Measurements from ENCODE around the gene CFAP91.
"Not testable (repeated sequence)": the region's sequence is repeated elsewhere in the genome, so short reads cannot be mapped to it uniquely, and the experiment has no call there.

CFAP91 gene

DNA sequence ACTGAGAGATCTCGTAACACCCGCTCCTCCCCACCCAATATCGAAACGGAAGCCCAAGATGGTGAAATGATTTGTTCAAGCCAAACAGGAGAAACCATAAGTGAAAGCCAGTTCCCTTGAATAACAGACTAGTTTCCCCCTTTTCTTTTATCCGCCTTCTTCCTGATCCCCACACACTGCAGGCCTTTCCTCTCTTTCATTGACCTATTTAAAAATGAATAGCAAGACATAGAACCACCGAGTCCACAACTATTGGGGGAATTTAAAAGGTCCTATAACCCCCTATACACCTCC is 25.2 kb upstream of the CFAP91 start:
- no peak for DNase-seq (ENCODE audit: low read depth)

DNA sequence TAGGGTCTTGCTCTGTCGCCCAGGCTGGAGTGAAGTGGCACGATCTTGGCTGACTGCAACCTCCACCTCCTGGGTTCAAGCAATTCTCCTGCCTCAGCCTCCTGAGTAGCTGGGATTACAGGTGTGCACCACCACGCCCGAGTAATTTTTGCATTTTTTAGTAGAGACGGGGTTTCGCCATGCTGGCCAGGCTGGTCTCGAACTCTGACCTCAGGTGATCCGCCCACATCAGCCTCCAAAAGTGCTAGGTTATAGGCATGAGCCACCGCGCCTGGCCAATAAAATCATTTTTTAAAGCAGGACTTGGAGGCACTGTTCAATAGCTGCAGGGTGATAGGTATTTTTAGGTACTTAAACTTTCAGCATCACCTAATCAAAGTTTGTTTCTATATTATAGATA is 24.6 kb upstream of the CFAP91 start:
- not testable (repeated sequence) for DNase-seq (ENCODE audit: low read depth)

DNA sequence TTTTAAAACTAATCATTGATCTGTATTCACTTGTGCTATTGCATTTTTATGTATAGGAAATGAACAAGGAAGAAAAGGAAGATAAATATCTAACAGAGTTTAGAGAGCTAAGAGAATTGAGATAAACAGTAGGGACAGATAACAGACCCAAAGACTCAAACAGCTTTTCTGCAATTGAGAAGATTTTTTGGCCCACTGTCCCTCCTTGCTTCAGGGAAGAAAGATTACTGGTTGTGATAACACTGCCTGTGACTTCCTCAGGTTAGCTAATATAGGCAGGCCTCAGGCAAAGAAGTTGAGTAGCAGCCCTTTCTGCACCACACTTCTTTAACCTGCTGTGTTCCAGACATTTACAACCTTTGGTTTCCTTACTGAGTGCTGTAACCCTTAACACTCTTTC is 22.9 kb upstream of the CFAP91 start:
- no peak for DNase-seq (ENCODE audit: low read depth)

DNA sequence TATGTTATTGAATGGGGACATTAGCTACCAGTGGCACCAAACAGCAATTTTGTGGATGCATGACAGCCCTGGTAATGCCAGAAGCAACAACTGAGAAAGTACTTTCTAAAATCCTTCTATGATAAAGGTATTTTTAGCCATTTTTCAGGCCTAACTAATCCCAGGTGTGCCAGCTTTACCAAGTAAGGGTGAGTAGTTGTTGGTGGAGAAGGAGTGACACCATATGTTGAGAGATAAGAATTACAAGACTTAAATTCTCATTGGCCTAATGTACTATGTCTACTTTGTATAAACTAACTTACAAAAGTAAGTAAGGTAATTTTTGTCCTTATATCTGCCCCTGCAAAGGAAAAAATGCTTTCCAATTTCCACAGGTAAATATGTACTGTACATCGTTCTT is 21.5 kb upstream of the CFAP91 start:
- DNase-seq (ENCODE audit: low read depth): no peak

DNA sequence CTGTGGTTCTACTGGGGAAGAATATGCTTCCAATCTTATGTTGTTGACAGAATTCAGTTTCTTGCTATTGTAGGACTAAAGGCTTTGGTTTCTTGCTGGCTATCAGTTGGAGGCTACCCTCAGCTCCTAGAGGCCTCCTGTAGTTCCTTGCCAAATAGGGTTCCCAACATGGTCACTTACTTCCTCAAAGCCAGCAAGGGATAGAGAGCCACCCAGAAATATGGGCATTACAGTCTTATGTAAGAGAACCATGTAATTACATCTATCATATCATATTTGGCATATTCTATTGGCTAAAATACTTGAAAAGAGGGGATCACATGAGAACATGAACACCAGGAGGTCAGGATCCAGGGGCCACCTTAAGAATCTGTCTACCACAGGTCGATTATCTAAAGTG is 19.4 kb upstream of the CFAP91 start:
- no peak for DNase-seq (ENCODE audit: low read depth)

DNA sequence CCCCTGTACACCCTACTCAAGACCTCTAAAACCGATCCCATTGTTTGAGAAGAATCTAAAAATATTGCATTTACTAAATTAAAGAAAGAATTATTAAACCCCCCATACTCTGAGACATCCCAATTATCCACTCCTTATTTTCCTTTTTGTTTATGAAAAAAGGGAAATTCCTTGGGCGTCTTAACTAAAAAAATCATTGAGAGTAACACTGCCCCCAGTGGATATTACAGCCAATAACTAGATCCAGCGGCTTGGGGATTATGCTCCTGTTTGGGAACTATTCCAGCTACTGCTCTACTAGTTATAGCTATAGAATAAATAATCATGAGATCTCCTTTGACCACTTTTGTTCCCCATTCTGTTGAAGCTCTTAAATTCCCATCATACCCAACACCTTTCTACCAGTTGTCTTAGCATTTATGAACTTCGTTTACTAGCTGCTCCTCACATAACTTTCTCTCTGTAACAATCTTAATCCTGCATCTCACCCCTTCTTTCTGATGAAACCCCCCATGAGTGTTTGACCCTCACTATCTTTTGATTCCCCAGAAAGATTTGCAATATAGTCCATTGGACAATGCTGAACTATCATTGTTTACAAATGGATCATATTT is 12.7 kb upstream of the CFAP91 start:
- no peak for DNase-seq (ENCODE audit: low read depth)

DNA sequence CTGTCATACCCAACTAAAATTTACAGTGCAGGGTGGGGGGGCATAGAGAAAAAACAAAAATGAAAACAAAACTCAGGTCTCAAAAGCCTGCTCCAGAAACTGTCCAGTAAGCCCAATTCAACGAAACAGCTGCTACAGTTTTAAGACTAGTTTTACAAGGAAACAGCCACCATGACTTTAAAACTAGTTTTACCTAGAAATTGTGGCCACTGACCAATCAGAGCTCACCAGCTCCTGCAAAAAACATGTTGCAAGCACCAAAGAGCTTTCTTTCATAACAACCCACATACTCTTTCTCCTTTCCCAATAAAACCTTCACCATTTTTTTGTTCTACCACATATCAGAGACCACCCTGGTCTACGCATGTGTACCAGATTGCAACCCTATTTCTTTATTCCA is 7.3 kb upstream of the CFAP91 start:
- no peak for DNase-seq (ENCODE audit: low read depth)

DNA sequence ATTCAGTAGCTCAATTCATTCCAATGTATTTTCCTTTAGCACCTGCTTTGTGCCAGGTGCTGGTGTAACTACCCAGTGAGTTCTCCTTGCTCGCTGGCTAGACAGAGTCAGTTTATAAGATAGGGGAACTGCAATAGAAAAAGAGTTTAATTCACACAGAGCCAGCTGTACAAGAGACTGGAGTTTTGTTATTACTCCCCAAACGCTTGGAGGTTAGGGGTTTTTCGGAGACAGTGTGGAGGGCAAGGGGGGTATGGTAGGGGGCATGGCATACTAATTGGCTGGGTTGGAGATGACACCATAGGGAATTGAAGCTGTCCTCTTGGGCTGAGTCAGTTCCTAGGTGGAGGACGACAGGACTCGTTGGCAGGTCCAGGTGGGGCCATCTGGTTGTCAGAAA is 5.4 kb upstream of the CFAP91 start:
- no peak for DNase-seq (ENCODE audit: low read depth)

DNA sequence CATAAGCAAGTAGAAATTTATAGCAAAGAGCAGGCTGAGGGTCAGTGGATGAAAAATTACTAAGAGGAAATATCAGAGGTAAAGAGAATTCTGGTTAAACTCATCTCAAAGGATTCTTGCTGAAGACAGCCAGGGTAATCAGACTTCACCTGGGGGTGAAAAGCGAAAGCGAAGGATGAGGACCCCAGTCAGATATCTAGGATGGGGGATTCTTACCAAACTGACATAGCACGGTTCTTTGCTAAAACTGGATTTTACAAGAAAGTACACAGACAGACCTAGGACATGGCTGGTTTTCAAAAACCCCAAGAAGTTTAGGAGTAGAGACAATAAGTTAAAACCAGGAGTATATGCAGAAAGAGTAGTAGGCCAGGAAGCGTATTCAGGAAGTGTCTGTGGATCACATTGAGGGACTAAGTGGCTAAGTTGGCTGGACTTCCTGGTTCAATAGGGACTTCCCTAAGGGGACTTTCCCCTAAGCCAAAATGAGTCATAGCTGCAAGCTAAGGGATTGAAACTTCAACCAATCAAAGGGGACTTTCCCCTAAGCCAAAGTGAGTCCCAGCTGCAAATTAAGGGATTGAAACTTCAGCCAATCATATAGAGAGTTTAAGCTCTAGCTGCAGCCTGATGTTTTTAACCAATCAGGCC is 2.4 kb upstream of the CFAP91 start:
- no peak for DNase-seq (ENCODE audit: low read depth)

DNA sequence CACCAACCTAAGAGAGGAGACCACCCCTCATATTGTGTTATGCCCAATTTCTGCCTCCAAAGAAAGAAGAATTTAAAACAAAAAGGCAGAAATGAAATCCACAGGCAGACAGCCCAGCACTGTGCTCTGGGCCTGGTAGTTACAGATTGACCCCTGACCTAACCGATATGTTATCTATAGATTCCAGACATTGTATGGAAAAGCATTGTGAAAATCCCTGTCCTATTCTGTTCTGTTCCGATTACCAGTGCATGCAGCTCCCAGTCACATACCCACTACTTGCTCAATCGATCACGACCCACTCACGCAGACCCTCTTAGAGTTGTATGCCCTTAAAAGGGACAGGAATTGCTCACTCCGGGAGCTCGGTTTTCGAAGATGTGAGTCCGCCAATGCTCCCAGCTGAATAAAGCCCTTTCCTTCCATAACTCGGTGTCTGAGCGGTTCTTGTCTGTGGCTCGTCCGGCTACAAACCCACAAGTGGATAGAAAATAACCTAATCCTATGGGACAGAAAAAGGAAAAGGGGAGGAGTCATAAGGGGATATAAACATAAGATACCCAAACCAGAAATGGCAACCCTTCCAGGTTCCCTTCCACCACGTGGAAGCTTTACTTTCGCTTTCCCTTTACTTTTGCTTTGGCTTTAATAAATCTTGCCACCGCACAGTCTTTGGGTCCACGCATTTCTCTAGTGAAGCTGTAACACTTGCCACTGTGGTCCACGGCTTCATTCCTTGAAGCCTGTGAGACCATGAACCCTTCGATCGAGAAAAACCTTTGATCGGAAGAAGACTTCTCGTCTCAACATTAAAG is 1.7 kb upstream of the CFAP91 start:
- no peak for DNase-seq (ENCODE audit: low read depth)

DNA sequence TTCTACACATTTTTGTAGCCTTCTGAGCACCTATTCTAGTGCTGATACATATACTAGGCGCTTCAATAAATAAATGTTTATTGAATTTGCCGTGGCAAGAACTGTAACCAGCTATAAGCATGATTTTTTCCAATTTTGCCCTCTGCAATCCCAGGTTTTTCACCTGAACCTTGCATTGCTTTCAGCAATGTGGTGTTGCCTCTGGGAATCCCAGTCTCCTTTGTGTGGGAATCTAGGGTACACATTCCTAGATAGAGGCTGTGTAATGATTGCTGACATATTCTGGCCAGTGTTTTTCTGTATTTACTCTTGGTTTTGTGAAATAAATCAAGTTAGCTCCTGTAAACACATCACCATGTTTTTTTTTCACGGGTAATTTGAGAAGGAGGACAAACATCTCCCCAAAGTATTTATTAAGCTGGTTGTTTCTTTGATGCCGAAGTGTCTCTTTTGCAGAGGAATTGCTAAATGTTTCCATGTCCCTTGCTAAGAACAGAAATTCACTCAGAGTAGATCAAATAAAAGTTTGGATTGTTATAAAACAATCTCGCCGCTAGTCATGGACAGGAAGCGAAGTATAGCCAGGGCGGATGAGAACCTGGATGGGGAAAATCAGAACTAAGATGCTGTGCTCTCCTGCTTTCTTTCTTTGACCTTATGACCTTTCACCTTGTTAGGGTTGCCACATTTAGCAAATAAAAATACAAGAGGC is 1.2 kb downstream of the CFAP91 start:
- no peak for DNase-seq (ENCODE audit: low read depth)

DNA sequence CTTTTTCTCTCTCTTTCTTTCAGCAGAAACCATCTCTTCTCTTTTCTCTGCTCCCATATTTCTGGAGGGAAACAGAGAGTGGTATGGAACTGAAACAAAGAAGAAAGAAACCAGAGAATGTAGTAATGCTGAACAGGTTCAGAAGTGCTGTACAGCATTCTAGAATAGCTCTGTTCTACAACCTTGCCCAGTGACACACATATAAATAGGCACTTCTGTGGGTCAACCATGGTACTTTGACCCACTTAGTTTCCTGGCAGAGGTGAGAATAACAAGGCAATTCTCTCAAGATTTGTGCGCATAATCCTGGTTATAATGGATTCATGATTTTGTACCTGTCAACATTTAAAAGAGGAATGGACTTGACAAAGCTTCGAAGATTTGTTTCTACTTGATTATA is 12.3 kb downstream of the CFAP91 start:
- no peak for DNase-seq (ENCODE audit: low read depth)

DNA sequence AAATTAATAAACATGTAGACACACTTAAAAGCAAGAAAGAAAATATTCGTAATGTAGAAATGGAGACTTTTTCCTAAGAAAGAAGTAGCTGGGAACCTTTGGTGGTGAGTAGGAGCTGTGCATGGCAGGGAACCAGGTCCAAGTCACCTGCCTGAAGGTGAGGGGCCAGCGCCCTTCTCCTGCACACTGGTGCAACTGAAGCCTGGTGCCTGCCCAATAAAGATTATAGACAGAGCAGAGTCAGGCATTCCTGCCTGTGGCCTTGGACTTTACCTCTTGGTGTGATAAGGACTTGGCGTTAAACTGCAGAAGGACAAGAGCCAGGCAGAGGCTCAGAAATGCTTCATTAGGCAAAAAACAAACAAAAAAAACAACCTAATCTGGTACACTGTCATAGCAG is 14.2 kb downstream of the CFAP91 start:
- DNase-seq (ENCODE audit: low read depth): no peak

DNA sequence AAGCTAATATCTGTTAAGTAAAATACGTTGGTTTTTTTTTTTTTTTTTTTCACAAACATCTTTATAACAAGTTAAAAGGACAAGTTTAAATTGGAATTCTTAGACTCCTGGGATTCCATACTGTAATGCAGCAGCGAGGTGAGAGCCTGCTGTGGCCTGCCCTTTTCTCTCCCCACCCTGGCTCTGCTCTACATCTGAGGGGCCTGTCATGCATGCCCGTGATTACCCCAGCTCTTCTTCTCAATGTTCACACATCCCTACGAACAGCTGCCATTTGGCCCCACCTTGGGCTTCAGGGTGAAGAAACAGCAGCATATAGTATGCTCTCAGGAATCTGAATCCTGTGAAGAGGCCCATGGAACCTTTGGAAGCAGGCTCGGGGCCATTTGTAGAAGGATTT is 14.7 kb downstream of the CFAP91 start:
- DNase-seq (ENCODE audit: low read depth): no peak

DNA sequence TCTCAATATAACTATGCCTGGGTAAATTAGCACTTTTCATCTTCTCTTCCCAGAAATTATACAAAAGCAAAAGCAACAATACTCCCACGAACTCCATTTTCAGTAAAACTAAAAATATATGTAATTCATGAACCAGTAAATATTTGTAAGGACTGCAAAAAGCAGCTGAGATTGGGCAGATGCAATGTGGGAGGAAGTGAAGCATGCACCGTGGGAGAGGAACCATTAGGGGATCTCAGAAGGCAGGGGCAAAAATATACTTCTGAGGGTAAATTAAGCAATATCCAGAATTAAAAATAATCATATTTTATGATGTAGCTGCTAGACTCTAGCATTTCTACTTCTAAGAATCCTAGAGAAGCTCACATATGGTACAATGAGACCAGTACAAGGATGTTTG is 20.2 kb downstream of the CFAP91 start:
- DNase-seq (ENCODE audit: low read depth): no peak

DNA sequence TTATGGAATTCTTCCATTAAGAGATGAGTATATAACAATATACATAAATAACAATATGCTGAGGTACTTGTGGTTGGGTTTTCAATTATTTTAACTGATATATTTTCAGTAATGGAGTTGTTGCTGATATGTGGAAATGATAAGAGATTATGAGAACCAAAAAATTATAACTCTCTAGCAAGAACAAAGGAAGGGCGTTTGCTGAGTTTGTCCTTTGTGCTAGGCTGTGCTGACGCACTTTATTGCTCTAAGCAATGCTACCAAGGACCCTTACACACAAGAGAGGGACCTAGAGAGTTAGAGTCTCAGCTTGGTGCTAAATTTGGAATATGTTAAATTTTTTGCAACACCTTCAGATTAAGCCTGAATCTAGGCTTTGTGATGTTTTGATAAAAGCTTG is 24.1 kb downstream of the CFAP91 start:
- DNase-seq (ENCODE audit: low read depth): no peak

DNA sequence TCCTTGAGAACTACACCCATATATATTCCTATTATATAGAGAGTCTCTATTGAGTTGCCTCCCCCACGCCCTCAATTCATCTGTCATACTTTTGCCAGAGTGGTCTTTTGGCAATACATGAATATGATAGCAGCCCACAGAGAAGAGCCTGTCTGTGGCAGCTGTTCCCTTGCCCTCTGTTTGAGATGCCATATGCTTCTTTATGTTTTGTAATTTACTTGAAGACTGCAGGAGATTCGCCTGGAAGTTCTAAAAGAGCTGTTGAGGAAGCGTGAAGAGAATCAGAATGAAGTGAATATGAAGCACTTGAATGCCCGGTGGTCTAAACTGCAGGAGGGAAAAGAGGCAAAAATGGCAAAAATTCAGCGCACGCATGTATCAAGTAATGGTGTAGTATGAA is 27.2 kb downstream of the CFAP91 start:
- no peak for DNase-seq (ENCODE audit: low read depth)

DNA sequence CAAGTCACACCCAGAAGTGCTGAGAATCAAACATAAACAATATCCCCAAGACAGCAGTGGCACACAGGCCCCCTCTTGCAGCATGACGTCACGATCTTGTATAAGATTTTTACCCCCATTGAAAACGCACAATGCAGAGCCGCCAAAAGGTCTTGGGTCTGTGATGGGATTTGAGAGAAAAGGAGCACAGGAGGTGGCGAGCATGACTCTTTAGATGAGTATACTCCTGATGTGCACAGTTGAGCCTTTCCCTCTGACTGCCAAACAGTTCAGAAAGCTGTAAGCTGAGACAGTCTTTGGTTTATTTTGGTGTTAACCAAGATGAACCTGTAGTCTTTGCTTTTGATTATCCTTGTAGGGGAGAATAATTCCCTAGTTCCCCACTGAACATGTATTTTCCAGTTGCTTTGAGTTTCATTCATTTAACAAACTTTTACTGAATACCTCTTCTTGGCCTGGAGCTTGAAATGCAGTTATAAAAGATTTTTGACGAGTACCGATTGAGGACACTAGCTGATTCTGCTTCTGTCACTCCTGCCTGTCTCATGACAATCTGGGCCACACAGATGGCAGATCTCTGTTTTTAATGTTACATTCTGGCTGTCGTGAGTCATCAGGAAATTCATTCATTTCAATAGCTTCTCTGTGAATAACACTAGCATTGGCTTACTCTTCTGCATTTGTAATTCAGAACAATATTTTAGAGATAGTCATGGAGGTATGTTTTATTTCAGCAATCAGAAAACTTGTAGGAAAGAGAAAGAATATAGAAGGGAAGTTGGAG is 28.9 kb downstream of the CFAP91 start:
- no peak for DNase-seq (ENCODE audit: low read depth)

DNA sequence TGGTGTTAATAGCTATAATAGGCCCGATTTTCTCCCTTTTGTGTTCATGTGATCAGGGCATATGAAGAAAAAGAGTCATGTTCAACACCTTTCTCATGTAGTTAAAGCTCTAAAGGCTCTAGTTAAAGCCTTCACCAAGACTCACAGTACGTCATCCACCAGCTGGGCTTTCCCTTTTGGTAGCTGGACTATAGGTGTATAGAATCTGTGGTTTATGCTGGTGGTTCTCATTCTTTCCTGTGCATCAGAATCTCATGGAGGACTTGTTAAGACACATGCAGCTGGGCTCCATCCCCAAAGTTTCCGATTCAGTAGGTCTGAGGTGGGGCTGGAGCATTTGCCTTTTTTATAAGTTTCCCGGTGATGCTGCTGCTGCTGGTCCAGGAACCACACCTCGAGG is 31.0 kb downstream of the CFAP91 start:
- DNase-seq (ENCODE audit: low read depth): no peak

DNA sequence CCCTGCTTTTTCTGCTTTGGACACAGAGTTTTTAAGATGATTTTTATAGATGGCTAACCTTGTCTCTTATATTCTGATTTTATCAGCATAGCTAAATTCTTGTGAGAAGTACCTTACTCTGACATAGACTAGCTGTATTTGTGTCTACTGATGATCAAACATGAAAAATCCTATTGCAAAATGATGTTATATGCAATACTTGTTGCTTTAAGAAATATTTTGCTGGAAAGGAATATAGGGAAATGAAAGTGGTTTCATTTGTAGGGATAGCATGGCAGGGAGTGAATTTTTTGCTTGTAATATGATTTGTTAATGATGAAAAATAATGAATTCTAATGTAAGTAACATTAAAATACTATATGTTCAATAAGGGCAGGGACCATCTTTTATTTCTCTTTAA is 35.9 kb downstream of the CFAP91 start:
- DNase-seq (ENCODE audit: low read depth): no peak

DNA sequence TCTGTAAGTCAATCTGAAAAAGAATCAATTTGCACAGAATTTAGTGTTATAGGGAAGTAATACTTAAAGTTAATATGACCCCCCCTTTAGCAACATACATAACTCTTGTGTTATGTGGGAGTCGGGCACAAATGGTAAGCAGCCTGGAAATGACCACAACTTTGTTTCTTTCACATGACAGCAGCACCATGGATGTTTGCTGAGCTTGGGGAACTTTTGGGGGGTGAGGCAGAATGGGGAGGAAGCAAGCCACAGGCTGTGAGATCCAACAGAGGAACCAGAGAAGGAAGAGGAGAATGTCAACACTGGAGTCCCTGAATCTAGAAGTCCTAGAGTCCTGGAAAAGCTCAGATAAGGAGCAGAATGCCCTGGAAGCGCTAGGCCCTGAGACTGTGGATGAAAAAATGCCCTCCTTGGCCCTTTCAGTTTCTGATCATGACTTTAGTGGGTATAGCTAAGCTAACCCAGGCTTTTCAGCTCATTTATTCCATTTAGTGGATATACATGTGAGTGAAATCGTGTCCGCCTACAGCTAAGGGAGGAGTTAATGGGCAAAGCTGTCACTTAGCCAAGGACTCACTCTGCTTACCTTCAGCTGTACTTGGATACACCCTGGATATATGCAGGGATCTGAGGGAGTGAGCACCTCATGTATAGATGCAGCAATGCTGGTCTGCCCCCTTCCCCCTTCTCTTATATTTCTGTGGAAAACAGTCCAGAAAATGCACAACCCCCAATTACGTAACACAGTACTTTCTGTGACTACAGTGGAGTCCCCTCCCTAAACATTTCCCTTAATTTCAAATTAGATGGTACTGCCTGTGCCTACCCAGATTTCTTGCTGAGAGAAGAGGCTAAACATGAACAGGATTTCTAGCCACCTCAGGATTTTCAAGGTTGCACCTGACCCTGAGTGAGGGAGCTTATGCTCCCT is 39.1 kb downstream of the CFAP91 start:
- no peak for DNase-seq (ENCODE audit: low read depth)

Data from activated T-cell treated with anti-CD3 and anti-CD28 coated beads for 48 hours (primary cell).